ENCODE data around the gene IL4R.

The IL4R gene

DNA sequence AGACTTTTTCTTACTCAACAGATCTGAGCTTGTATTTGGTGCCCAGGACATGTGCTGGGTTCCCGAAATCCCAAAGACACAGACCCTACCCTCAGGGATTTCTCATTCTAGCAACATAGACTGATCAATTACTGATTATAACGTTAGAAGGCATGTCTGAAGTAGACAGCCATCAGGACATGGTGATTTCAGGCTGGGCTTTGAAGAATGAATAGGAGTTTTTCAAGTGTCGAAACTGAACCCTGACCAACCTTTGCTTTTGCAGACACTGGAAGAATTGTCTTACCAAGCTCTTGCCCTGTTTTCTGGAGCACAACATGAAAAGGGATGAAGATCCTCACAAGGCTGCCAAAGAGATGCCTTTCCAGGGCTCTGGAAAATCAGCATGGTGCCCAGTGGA is 48.2 kb downstream of the IL4R start:
- DNase-seq, result no peak

GRCh38 chr16:27362570-27363245 is 48.9 kb downstream of the IL4R start:
- no peak for DNase-seq

DNA sequence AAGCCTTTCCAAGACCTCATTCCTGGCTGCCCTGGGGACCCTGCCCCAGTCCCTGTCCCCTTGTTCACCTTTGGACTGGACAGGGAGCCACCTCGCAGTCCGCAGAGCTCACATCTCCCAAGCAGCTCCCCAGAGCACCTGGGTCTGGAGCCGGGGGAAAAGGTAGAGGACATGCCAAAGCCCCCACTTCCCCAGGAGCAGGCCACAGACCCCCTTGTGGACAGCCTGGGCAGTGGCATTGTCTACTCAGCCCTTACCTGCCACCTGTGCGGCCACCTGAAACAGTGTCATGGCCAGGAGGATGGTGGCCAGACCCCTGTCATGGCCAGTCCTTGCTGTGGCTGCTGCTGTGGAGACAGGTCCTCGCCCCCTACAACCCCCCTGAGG is 49.5 kb downstream of the IL4R start:
- DNase-seq, result no peak

GRCh38 chr16:27363797-27364196 is 50.0 kb downstream of the IL4R start:
- DNase-seq, result no peak

GRCh38 chr16:27364493-27365141 is 50.8 kb downstream of the IL4R start:
- DNase-seq, result no peak

GRCh38 chr16:27365142-27366089 is 51.6 kb downstream of the IL4R start:
- no peak for DNase-seq

DNA sequence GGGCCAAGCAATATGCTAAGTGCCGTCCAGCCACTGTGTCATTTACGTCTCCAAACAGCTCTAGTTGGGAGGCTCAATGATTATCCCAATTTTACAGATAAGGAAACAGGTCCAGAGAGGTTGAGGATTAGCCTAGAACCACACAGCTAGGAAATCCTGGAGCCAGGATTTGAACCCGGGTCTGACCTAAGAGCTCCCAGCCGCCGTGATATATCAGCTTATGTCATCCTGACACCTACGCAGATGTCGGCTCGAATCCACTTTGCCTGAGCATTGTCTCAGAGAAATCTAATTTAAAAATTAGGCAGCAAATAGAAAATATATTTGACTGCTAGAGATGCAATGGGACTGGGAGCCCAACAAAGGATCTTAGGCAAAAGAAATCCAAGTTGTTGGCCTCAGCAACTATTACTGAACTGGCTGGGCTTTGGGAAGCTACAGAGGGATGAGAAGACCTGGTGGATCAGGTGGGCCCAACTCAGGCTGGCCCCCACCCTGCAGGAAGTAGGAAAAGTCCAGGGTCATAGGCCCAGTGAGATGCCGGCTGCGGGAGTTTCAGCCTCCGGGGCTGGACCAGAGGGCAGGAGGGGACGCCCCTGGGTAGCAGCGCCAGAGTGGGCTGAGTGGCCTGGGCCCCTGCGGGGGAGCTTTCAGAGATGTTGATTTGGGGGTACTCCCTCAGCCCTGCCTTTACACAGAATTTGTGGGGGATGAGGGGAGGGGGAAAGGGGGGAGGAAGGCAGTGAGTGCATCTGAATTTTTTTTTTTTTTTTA is 53.1 kb downstream of the IL4R start:
- peak in 1 of 4 experiments; percentile 30 for DNase-seq

DNA sequence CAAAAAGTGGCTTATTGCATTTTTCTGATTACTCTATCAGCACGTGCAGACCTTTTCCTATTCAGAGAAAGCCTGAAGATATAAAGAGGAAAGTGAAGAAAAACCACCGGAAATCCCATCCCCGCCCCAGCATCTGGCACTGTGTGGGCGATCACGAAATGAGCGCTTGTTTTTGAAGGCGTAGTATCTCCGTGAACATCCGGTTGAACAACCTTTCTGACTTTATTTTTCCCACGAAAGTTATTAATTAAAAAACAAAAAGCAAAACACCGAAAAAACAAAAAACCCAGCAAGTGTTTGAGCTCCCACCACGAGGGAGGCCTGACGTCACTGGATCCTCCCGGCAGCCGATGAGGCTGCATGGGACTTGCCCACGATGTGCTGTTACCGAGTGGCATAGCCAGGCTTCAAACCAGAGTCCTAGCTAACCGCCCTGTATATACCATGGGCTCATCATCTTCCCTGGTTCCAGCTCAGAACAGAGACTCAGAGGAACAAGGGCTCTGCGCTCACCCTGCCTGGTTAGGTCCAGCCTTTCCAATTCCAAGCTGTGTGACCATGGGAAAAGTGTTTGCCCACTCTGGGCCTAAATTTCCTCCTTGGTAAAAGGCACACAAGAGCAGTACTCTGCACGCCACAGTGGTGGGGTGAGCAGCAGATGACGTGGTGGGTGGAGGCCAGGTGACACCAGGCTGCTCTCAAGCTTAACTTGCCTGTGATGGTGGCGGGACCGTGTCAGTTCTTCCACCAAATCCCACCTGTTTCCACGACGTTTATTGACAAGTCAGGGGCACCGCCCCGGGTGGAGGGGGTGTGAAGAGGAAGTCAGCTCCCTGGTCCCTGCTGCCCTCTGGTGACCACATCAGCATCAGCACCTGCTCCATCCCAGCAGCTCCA is 53.9 kb downstream of the IL4R start:
- DNase-seq, result peak; percentile 76 to 89 (median 85)

GRCh38 chr16:27368358-27368722 is 54.6 kb downstream of the IL4R start:
- no peak for DNase-seq

- no peak for DNase-seq
Measured at GRCh38 chr16:27369806-27370205, 56.0 kb downstream of the IL4R start.

GRCh38 chr16:27370318-27370717 is 56.5 kb downstream of the IL4R start:
- DNase-seq, result peak in 2 of 4 experiments; percentile 46 to 49

- DNase-seq, result no peak
Measured at GRCh38 chr16:27373312-27373711, 59.5 kb downstream of the IL4R start.

GRCh38 chr16:27374221-27374803 is 60.5 kb downstream of the IL4R start:
- DNase-seq, result peak; percentile 52 to 80 (median 72)

- DNase-seq, result peak; percentile 59 to 88 (median 82)
Measured at GRCh38 chr16:27374804-27375425, 61.1 kb downstream of the IL4R start.

DNA sequence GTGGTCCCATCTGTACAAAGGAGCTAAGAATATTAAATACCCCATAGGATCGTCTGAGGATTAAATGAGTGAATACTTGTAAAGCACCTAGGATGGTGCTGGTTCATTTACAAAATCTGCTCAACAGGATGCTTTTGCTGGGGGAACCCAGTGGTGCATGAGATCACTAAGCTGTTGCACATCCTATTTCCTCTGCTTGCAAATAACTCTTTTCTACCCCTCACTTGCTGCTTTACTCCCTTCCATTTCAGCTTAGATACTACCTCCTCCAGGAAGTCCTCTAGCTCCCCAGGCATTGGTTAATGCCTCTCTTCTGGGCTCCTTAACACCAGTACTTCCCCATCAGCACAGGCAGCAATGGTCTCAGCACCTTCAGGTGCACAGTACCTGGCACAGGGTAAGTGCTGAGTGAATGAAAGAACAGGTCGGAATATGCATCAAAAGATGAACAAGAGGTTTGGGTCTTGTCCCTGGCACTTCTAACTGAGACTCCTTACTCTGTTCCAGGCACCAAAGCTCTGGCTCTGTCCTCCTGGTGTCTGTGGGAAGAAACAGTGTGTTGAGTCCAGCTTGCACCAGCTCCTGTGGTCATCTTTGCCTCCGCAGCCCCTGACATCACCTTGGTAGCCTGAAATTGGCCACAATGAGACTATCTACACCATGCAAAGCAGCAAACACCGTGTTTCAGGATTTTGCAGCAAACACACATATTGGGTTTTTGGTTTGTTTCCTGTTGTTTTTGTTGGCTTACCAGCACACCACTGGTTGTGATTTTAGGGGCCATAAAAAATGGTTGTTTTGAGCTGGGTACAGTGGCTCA is 64.1 kb downstream of the IL4R start:
- peak in 3 of 4 experiments; percentile 37 to 50 (median 39) for DNase-seq

GRCh38 chr16:27378871-27379481 is 65.2 kb downstream of the IL4R start:
- DNase-seq, result peak in 3 of 4 experiments; percentile 41 to 62 (median 60)

GRCh38 chr16:27379919-27380318 is 66.1 kb downstream of the IL4R start:
- DNase-seq, result no peak

DNA sequence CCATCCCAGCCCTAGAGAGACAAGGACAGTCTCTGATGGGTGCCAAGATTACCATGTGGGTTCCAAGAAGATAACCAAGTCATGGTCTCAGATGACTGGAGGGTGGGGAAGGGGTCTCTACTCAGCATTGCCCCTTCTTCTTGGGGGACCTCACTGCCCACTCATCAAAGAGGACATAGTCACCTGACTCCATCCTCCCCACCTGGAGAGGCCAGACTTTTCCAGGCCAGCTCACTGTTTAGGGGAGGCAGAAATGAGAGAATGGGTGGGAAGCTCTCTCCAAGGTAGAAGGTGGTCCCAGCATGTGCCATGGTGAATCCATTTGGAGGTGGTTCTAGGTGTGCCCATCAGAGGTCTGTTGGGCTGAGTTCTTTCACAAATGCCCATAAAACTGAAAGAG is 67.5 kb downstream of the IL4R start:
- DNase-seq, result no peak
